SK-N-SH treated with all-trans-retinoic acid at 6 μM for 48 hours (cell line): ENCODE data around the gene PSME3.
"Not testable (repeated sequence)": the region's sequence is repeated elsewhere in the genome, so short reads cannot be mapped to it uniquely, and the experiment has no call there.

Experiments
- ATAC-seq: fragments of 200-7000 bp; cut with Tn5 transposase; 3 replicates; pipeline ENCODE4 v1.9.1; 2020; ENCODE audit warnings: mild to moderate bottlenecking, moderate library complexity
- ARNTL ChIP-seq: fragments of 450-650 bp; formaldehyde crosslinking; IDR thresholded peaks from 2 replicates; pipeline ENCODE4 v1.5.0; 2020; ENCODE audit warnings: low read depth, mild to moderate bottlenecking, moderate library complexity, borderline replicate concordance
- BACH2 ChIP-seq: fragments of 250-450 bp; sonication (Bioruptor Pico); IDR thresholded peaks from 2 replicates; pipeline ENCODE4 v1.9.0; 2021; ENCODE audit warnings: mild to moderate bottlenecking, borderline replicate concordance
- CSDC2 ChIP-seq: fragments of 250-450 bp; sonication (Bioruptor Pico); IDR thresholded peaks from 2 replicates; pipeline ENCODE4 v1.5.0; 2020; ENCODE audit warnings: mild to moderate bottlenecking, moderate library complexity
- ESRRG ChIP-seq: fragments of 250-450 bp; sonication (Bioruptor Pico); IDR thresholded peaks from 2 replicates; pipeline ENCODE4 v1.6.1; 2021; ENCODE audit warnings: mild to moderate bottlenecking
- ISL1 ChIP-seq: fragments of 250-450 bp; sonication (Bioruptor Pico); IDR thresholded peaks from 2 replicates; pipeline ENCODE4 v2.1.2; 2022; ENCODE audit warnings: mild to moderate bottlenecking, moderate library complexity
- OSR1 ChIP-seq: fragments of 250-450 bp; sonication (Bioruptor Pico); IDR thresholded peaks from 2 replicates; pipeline ENCODE4 v1.8.0; 2022; ENCODE audit warnings: moderate library complexity, mild to moderate bottlenecking, inconsistent platforms
- RARB ChIP-seq: fragments of 250-450 bp; sonication (Bioruptor Pico); IDR thresholded peaks from 2 replicates; pipeline ENCODE4 v1.8.0; 2021; ENCODE audit warnings: mild to moderate bottlenecking, moderate library complexity
- SNAI2 ChIP-seq: fragments of 250-450 bp; sonication (Bioruptor Pico); IDR thresholded peaks from 2 replicates; pipeline ENCODE4 v1.5.0; 2020; ENCODE audit warnings: mild to moderate bottlenecking, moderate library complexity
- TCF4 ChIP-seq: fragments of 250-450 bp; sonication (Bioruptor Pico); IDR thresholded peaks from 2 replicates; pipeline ENCODE4 v1.8.0; 2021; ENCODE audit warnings: mild to moderate bottlenecking, moderate library complexity, borderline replicate concordance
- ZC3H10 ChIP-seq: fragments of 250-450 bp; sonication (Bioruptor Pico); IDR thresholded peaks from 2 replicates; pipeline ENCODE4 v1.5.1; 2021; ENCODE audit warnings: mild to moderate bottlenecking, moderate library complexity
- ZFP3 ChIP-seq: fragments of 250-450 bp; sonication (Bioruptor Pico); IDR thresholded peaks from 2 replicates; pipeline ENCODE4 v1.5.0; 2020; ENCODE audit warnings: mild to moderate bottlenecking, moderate library complexity
- ZFP30 ChIP-seq: fragments of 450-650 bp; formaldehyde crosslinking; IDR thresholded peaks from 2 replicates; pipeline ENCODE4 v1.5.0; 2022; ENCODE audit warnings: mild to moderate bottlenecking, moderate library complexity
- ZNF565 ChIP-seq: fragments of 450-650 bp; formaldehyde crosslinking; conservative IDR thresholded peaks from 2 replicates; pipeline ENCODE4 v1.5.0; 2020; ENCODE audit warnings: low read depth, mild to moderate bottlenecking, moderate library complexity
- ZNF70 ChIP-seq: fragments of 450-650 bp; formaldehyde crosslinking; IDR thresholded peaks from 2 replicates; pipeline ENCODE4 v1.5.0; 2020; ENCODE audit warnings: mild to moderate bottlenecking, moderate library complexity
- ZNF8 ChIP-seq: fragments of 450-650 bp; formaldehyde crosslinking; IDR thresholded peaks from 2 replicates; pipeline ENCODE4 v1.5.0; 2020; ENCODE audit warnings: mild to moderate bottlenecking, moderate library complexity
- TF ChIP-seq, protein P1 (sequence below): fragments of 250-450 bp; sonication (Bioruptor Pico); IDR thresholded peaks from 2 replicates; pipeline ENCODE4 v1.8.0; 2020; ENCODE audit warnings: mild to moderate bottlenecking, moderate library complexity, borderline replicate concordance
- TF ChIP-seq, protein P2 (sequence below): fragments of 250-450 bp; sonication (Bioruptor Pico); IDR thresholded peaks from 2 replicates; pipeline ENCODE4 v1.5.1; 2021; ENCODE audit warnings: mild to moderate bottlenecking, moderate library complexity
- TF ChIP-seq, protein P3 (sequence below): fragments of 250-450 bp; sonication (Bioruptor Pico); IDR thresholded peaks from 2 replicates; pipeline ENCODE4 v1.5.0; 2020; ENCODE audit warnings: mild to moderate bottlenecking, moderate library complexity

The PSME3 gene

GRCh38 chr17:42872251-42872965 is 39.2 kb downstream of the PSME3 start:
- TF ChIP-seq OSR1 (CRISPR knock-in tag): no peak
- no peak for TF ChIP-seq ZNF565 (CRISPR knock-in tag)
- TF ChIP-seq, protein P1, sequence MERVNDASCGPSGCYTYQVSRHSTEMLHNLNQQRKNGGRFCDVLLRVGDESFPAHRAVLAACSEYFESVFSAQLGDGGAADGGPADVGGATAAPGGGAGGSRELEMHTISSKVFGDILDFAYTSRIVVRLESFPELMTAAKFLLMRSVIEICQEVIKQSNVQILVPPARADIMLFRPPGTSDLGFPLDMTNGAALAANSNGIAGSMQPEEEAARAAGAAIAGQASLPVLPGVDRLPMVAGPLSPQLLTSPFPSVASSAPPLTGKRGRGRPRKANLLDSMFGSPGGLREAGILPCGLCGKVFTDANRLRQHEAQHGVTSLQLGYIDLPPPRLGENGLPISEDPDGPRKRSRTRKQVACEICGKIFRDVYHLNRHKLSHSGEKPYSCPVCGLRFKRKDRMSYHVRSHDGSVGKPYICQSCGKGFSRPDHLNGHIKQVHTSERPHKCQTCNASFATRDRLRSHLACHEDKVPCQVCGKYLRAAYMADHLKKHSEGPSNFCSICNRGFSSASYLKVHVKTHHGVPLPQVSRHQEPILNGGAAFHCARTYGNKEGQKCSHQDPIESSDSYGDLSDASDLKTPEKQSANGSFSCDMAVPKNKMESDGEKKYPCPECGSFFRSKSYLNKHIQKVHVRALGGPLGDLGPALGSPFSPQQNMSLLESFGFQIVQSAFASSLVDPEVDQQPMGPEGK (CRISPR knock-in tag): no peak
- no peak for TF ChIP-seq ZC3H10 (CRISPR knock-in tag)
- no peak for TF ChIP-seq TCF4 (CRISPR knock-in tag)
- no peak for TF ChIP-seq BACH2 (CRISPR knock-in tag)
- no peak for TF ChIP-seq CSDC2 (CRISPR knock-in tag)
- TF ChIP-seq ESRRG (CRISPR knock-in tag): no peak
- no peak for TF ChIP-seq ISL1 (CRISPR knock-in tag)
- no peak for TF ChIP-seq ZFP30
- TF ChIP-seq, protein P2, sequence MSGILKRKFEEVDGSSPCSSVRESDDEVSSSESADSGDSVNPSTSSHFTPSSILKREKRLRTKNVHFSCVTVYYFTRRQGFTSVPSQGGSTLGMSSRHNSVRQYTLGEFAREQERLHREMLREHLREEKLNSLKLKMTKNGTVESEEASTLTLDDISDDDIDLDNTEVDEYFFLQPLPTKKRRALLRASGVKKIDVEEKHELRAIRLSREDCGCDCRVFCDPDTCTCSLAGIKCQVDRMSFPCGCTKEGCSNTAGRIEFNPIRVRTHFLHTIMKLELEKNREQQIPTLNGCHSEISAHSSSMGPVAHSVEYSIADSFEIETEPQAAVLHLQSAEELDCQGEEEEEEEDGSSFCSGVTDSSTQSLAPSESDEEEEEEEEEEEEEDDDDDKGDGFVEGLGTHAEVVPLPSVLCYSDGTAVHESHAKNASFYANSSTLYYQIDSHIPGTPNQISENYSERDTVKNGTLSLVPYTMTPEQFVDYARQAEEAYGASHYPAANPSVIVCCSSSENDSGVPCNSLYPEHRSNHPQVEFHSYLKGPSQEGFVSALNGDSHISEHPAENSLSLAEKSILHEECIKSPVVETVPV: no peak
- no peak for TF ChIP-seq ZNF8 (CRISPR knock-in tag)
- TF ChIP-seq ZNF70 (CRISPR knock-in tag): no peak
- TF ChIP-seq RARB: no peak
- no peak for TF ChIP-seq ARNTL (CRISPR knock-in tag)
- no peak for TF ChIP-seq SNAI2 (CRISPR knock-in tag)
- no peak for ATAC-seq

GRCh38 chr17:42873315-42873714 is 40.1 kb downstream of the PSME3 start:
- TF ChIP-seq ARNTL (CRISPR knock-in tag): no peak
- no peak for ATAC-seq

DNA sequence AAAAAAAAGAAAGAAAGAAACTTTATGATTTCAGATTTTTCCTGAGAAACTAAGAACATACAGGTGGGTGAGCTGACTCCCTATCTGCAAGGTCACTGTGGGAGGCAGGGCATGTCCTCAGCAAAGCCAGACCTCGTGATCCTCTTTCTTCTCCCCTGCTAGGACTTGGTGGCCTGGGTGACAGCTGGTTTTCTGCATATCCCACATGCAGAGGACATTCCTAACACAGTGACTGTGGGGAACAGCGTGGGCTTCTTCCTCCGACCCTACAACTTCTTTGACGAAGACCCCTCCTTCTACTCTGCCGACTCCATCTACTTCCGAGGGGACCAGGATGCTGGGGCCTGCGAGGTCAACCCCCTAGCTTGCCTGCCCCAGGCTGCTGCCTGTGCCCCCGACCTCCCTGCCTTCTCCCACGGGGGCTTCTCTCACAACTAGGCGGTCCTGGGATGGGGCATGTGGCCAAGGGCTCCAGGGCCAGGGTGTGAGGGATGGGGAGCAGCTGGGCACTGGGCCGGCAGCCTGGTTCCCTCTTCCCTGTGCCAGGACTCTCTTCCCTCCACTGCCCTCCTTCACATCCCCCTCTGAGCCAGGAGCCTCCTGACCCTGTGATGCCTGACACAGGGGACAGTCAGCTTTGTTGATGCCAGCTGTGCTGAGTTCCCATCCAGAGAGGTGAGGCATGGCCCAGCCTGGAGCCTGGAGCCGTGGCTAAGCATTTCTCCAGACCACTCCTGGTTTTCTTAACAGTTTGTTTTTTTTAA is 40.9 kb downstream of the PSME3 start:
- not testable (repeated sequence) for ATAC-seq

DNA sequence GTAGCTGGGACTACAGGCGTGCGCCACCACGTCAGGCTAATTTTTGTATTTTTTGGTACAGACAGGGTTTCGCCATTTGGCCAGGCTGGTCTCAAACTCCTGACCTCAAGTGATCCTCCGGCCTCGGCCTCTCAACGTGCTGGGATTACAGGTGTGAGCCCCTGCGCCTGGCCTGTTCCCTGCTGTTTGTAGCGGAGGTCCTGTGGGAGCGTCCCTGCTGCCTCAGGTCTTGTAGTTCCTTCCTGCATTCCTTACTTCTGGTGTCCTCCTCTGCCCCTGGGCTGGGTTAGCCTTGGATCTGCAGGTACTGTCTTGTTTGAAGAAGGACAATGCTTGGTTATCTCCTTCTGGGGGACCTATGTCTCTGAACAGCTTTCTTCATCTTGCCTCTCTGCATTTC is 43.8 kb downstream of the PSME3 start:
- TF ChIP-seq ZNF565 (CRISPR knock-in tag): no peak
- TF ChIP-seq SNAI2 (CRISPR knock-in tag): no peak
- TF ChIP-seq ISL1 (CRISPR knock-in tag): no peak
- TF ChIP-seq, protein P1 (CRISPR knock-in tag): no peak
- TF ChIP-seq ZNF70 (CRISPR knock-in tag): no peak
- TF ChIP-seq, protein P2: no peak
- TF ChIP-seq ZFP3 (CRISPR knock-in tag): no peak
- no peak for TF ChIP-seq ZNF8 (CRISPR knock-in tag)
- TF ChIP-seq ZFP30: no peak
- TF ChIP-seq ZC3H10 (CRISPR knock-in tag): no peak
- TF ChIP-seq, protein P3, sequence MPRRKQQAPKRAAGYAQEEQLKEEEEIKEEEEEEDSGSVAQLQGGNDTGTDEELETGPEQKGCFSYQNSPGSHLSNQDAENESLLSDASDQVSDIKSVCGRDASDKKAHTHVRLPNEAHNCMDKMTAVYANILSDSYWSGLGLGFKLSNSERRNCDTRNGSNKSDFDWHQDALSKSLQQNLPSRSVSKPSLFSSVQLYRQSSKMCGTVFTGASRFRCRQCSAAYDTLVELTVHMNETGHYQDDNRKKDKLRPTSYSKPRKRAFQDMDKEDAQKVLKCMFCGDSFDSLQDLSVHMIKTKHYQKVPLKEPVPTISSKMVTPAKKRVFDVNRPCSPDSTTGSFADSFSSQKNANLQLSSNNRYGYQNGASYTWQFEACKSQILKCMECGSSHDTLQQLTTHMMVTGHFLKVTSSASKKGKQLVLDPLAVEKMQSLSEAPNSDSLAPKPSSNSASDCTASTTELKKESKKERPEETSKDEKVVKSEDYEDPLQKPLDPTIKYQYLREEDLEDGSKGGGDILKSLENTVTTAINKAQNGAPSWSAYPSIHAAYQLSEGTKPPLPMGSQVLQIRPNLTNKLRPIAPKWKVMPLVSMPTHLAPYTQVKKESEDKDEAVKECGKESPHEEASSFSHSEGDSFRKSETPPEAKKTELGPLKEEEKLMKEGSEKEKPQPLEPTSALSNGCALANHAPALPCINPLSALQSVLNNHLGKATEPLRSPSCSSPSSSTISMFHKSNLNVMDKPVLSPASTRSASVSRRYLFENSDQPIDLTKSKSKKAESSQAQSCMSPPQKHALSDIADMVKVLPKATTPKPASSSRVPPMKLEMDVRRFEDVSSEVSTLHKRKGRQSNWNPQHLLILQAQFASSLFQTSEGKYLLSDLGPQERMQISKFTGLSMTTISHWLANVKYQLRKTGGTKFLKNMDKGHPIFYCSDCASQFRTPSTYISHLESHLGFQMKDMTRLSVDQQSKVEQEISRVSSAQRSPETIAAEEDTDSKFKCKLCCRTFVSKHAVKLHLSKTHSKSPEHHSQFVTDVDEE: no peak
- TF ChIP-seq BACH2 (CRISPR knock-in tag): no peak
- no peak for ATAC-seq
